ENCODE measurements around the gene TMEM255B. TPM values are rescaled to one million over a fixed set of nuclear protein-coding genes. Genes with fewer than 3 reads are reported as not detected.

TMEM255B gene
- polyA plus RNA-seq, 3 donors, result 5.1 to 7.5 (median 5.9) TPM

GRCh38 chr13:113806104-113806471 lies 47.1 kb downstream of the TMEM255B start:
- H3K4me1 Mint-ChIP-seq, result no peaks in the 10 kb centered on the region
- intact Hi-C loops (cut with micrococcal nuclease), result no loop called here
- no peak overlapping the region for H3K4me3 ChIP-seq (replicated peaks in 1 of 3; ENCODE audit: low read depth in 2 of 3, low read length in 3 of 3)
- no peak overlapping the region for H3K4me2 ChIP-seq (replicated peaks; ENCODE audit: extremely low read depth, low read length, poor library complexity, severe bottlenecking)
- no peak for DNase-seq
- H3K27ac Mint-ChIP-seq, result no peak overlapping the region
- no peaks in the 10 kb centered on the region for H4K20me1 ChIP-seq (ENCODE audit: insufficient read depth, low read length)
- no peak overlapping the region for H2AFZ ChIP-seq (ENCODE audit: insufficient read depth, low read depth, low read length, poor library complexity, severe bottlenecking)
- no peaks in the 10 kb centered on the region for H3K27me3 ChIP-seq (ENCODE audit: control insufficient read depth in 2 of 2, insufficient read depth in 2 of 2, low read length in 2 of 2)
- no peaks in the 10 kb centered on the region for H3K4me1 ChIP-seq (ENCODE audit: control insufficient read depth in 1 of 2, insufficient read depth in 2 of 2, low read length in 2 of 2)
- peaks cover 0 to 4% (median 0%) of the 10 kb centered on the region in 3 donors for H3K27me3 Mint-ChIP-seq (ENCODE audit: low read depth in 3 of 3)
- H3K9me3 ChIP-seq (replicated peaks in 1 of 2; ENCODE audit: control insufficient read depth in 1 of 2, insufficient read depth in 1 of 2, low read length in 2 of 2), result peaks cover 44 to 62% of the 10 kb centered on the region in 2 donors
- no peaks in the 10 kb centered on the region for H3K79me2 ChIP-seq (ENCODE audit: insufficient read depth, low read length)
- no peak overlapping the region for H3K9ac ChIP-seq (ENCODE audit: insufficient read depth, low read length, poor library complexity, severe bottlenecking)
- no peak overlapping the region for H3K4me3 Mint-ChIP-seq
- H3K36me3 ChIP-seq (replicated peaks in 1 of 2; ENCODE audit: control insufficient read depth in 1 of 2, insufficient read depth in 2 of 2, low read length in 2 of 2), result no peaks in the 10 kb centered on the region
- no peaks in the 10 kb centered on the region for H3K36me3 Mint-ChIP-seq
- H3K9me3 Mint-ChIP-seq, result peaks cover 34 to 64% (median 55%) of the 10 kb centered on the region in 7 donors
- TF ChIP-seq CTCF (IDR thresholded peaks at IDR 0.05), result no peak
- 99% methylated on average over 10 of the region's 11 CpGs for WGBS (ENCODE audit: insufficient coverage)
- H3K27ac ChIP-seq (ENCODE audit: low read depth in 1 of 2, low read length in 2 of 2), result no peak overlapping the region

GRCh38 chr13:113806526-113806925 lies 47.5 kb downstream of the TMEM255B start:
- H3K4me3 Mint-ChIP-seq, result no peak overlapping the region
- DNase-seq, result no peak
- no peak overlapping the region for H3K4me3 ChIP-seq (replicated peaks in 1 of 3; ENCODE audit: low read depth in 2 of 3, low read length in 3 of 3)
- no peaks in the 10 kb centered on the region for H4K20me1 ChIP-seq (ENCODE audit: insufficient read depth, low read length)
- no peak overlapping the region for H2AFZ ChIP-seq (ENCODE audit: insufficient read depth, low read depth, low read length, poor library complexity, severe bottlenecking)
- no peaks in the 10 kb centered on the region for H3K4me1 Mint-ChIP-seq
- no peaks in the 10 kb centered on the region for H3K27me3 ChIP-seq (ENCODE audit: control insufficient read depth in 2 of 2, insufficient read depth in 2 of 2, low read length in 2 of 2)
- H3K27me3 Mint-ChIP-seq (ENCODE audit: low read depth in 3 of 3), result peaks cover 0 to 4% (median 0%) of the 10 kb centered on the region in 3 donors
- no peak for TF ChIP-seq CTCF (IDR thresholded peaks at IDR 0.05)
- H3K4me2 ChIP-seq (replicated peaks; ENCODE audit: extremely low read depth, low read length, poor library complexity, severe bottlenecking), result no peak overlapping the region
- no peaks in the 10 kb centered on the region for H3K79me2 ChIP-seq (ENCODE audit: insufficient read depth, low read length)
- H3K9ac ChIP-seq (ENCODE audit: insufficient read depth, low read length, poor library complexity, severe bottlenecking), result no peak overlapping the region
- intact Hi-C loops (cut with micrococcal nuclease), result no loop called here
- WGBS (ENCODE audit: insufficient coverage), result 93% methylated on average over 10 of the region's 13 CpGs
- H3K36me3 Mint-ChIP-seq, result no peaks in the 10 kb centered on the region
- peaks cover 34 to 64% (median 55%) of the 10 kb centered on the region in 7 donors for H3K9me3 Mint-ChIP-seq
- H3K27ac ChIP-seq (ENCODE audit: low read depth in 1 of 2, low read length in 2 of 2), result no peak overlapping the region
- no peaks in the 10 kb centered on the region for H3K4me1 ChIP-seq (ENCODE audit: control insufficient read depth in 1 of 2, insufficient read depth in 2 of 2, low read length in 2 of 2)
- H3K36me3 ChIP-seq (replicated peaks in 1 of 2; ENCODE audit: control insufficient read depth in 1 of 2, insufficient read depth in 2 of 2, low read length in 2 of 2), result no peaks in the 10 kb centered on the region
- no peak overlapping the region for H3K27ac Mint-ChIP-seq
- peaks cover 44 to 65% of the 10 kb centered on the region in 2 donors for H3K9me3 ChIP-seq (replicated peaks in 1 of 2; ENCODE audit: control insufficient read depth in 1 of 2, insufficient read depth in 1 of 2, low read length in 2 of 2)

All from CD14-positive monocyte (primary cell).